ENCODE data around the gene NRBP1. TPM values are rescaled to one million over a fixed set of nuclear protein-coding genes. Genes with fewer than 3 reads are reported as not detected.
A peak's percentile ranks its signal among the peaks of the same experiment; 100 is the strongest.

Gene NRBP1
- total and polyA plus RNA-seq, 2 donors from 2014 or later: 56.5 to 69.5 TPM

DNA sequence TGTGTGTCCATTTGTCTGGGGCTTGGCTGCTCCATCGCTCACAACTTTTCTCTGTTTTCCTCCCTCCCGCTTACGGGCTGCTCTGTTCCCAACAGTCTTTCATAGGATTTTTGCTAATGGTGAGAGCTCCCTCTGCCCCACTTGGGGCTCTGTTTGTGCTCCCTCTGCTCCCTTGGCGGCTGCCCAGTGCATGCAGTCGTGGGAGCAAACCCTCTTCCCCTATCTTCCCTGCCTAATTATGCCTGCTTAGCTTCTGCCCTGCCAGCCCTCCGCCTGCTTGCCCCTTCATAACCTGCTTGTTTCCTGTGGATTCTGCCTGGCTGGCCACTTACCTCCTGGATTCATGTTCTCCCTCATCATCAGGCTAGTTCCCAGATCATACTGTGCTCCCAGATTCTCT lies 7.2 kb downstream of the NRBP1 start:
- FAIRE-seq: no peak

DNA sequence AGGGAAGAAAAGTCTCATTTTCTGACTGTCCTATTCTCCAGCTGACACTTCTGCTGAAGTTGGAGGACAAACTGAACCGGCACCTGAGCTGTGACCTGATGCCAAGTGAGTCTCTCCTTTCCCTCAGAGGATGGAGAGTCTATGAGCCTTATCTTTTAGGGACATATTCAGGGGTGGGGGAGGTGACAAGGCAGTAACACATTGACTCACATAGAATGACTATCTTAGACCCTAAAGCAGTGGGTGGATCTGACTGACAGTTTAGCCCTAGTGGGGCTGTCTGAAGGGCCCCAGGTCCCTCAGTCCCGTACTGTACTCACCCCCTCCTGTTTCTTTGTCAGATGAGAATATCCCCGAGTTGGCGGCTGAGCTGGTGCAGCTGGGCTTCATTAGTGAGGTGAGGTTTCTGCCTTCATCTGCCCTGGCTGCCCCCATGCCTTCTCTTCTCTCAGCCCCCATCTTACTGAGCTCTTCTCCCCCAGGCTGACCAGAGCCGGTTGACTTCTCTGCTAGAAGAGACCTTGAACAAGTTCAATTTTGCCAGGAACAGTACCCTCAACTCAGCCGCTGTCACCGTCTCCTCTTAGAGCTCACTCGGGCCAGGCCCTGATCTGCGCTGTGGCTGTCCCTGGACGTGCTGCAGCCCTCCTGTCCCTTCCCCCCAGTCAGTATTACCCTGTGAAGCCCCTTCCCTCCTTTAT lies 12.9 kb downstream of the NRBP1 start:
- Histone ChIP-seq H3K4me3 (ENCODE audit: low read length in 3 of 3) (no peak overlapping the region), H3K4me1 (ENCODE audit: control insufficient read depth in 2 of 3, insufficient read depth in 2 of 3, low read depth in 1 of 3, low read length in 3 of 3) (no peaks in the 10 kb centered on the region), H3K9ac (ENCODE audit: low read length in 3 of 3) (no peak overlapping the region), H3K36me3 (ENCODE audit: control insufficient read depth in 2 of 3, insufficient read depth in 3 of 3, low read length in 3 of 3) (peaks cover 11 to 62% (median 43%) of the 10 kb centered on the region in 3 donors), H3K27me3 (ENCODE audit: control insufficient read depth, insufficient read depth, low read length) (no peaks in the 10 kb centered on the region), H3K9me3 (ENCODE audit: control insufficient read depth in 2 of 3, insufficient read depth in 1 of 3, low read length in 3 of 3) (no peaks in the 10 kb centered on the region), H3K27ac (ENCODE audit: low read depth in 2 of 2, low read length in 2 of 2) (no peak overlapping the region)
- no peak for TF ChIP-seq CTCF (IDR thresholded peaks at IDR 0.05; ENCODE audit: borderline replicate concordance, extremely low read depth, insufficient read depth)
- no peak for DNase-seq
- no peak for FAIRE-seq
- intact Hi-C loops (cut with DNase I): no loop called here

More for the DNA sequence above, 7.2 kb downstream of the NRBP1 start:
- Histone ChIP-seq H3K4me3 (ENCODE audit: low read length in 3 of 3) (no peak overlapping the region), H3K9ac (ENCODE audit: low read length in 3 of 3) (no peak overlapping the region), H3K4me1 (ENCODE audit: control insufficient read depth in 2 of 3, insufficient read depth in 2 of 3, low read depth in 1 of 3, low read length in 3 of 3) (peaks cover 0 to 3% (median 2%) of the 10 kb centered on the region in 3 donors), H3K27me3 (ENCODE audit: control insufficient read depth, insufficient read depth, low read length) (no peaks in the 10 kb centered on the region), H3K9me3 (ENCODE audit: control insufficient read depth in 2 of 3, insufficient read depth in 1 of 3, low read length in 3 of 3) (no peaks in the 10 kb centered on the region), H3K27ac (ENCODE audit: low read depth in 2 of 2, low read length in 2 of 2) (no peak overlapping the region), H3K36me3 (ENCODE audit: control insufficient read depth in 2 of 3, insufficient read depth in 3 of 3, low read length in 3 of 3) (peaks cover 28 to 72% (median 56%) of the 10 kb centered on the region in 3 donors)
- intact Hi-C loops (cut with DNase I): no loop called here
- no peak for DNase-seq
- TF ChIP-seq CTCF (IDR thresholded peaks at IDR 0.05; ENCODE audit: borderline replicate concordance, extremely low read depth, insufficient read depth): no peak

DNA sequence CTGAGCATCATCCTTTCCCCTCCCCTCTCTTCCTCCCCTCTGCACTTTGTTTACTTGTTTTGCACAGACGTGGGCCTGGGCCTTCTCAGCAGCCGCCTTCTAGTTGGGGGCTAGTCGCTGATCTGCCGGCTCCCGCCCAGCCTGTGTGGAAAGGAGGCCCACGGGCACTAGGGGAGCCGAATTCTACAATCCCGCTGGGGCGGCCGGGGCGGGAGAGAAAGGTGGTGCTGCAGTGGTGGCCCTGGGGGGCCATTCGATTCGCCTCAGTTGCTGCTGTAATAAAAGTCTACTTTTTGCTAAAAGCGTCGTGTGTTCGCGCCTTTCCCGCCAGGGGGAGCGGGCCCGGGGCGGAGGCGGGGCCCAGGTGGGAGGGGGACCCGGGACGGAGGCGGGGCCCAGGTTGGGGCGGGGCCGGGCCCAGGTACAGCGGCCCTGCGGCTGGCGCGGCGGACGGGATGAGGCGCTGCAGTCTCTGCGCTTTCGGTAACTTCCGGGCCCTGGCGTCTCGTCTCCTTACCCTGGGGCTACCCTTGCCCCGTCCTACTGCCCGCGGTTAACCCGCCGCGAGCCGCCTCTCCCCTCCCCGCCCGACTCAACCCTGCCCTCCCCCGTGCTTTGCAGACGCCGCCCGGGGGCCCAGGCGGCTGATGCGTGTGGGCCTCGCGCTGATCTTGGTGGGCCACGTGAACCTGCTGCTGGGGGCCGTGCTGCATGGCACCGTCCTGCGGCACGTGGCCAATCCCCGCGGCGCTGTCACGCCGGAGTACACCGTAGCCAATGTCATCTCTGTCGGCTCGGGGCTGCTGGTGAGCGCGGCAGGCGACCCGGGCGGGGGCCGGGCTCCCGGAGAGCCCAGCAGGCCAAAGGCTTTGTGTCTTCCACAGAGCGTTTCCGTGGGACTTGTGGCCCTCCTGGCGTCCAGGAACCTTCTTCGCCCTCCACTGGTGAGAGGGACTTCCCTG lies 13.8 kb downstream of the NRBP1 start, which contains the start of gene KRTCAP3:
TSS of gene KRTCAP3 (plus strand) at position 424 of the 962 bp plus-strand sequence. CDS start at position 456, 32 bp downstream.
- Histone ChIP-seq H3K36me3 (ENCODE audit: control insufficient read depth in 2 of 3, insufficient read depth in 3 of 3, low read length in 3 of 3) (peaks cover 7 to 56% (median 34%) of the 10 kb centered on the region in 3 donors), H3K9ac (ENCODE audit: low read length in 3 of 3) (peak within 1 kb of the TSS in 1 of 3 donors; percentile 34), H3K27me3 (ENCODE audit: control insufficient read depth, insufficient read depth, low read length) (no peaks in the 10 kb centered on the region), H3K27ac (ENCODE audit: low read depth in 2 of 2, low read length in 2 of 2) (no peak within 1 kb of the TSS), H3K4me1 (ENCODE audit: control insufficient read depth in 2 of 3, insufficient read depth in 2 of 3, low read depth in 1 of 3, low read length in 3 of 3) (no peaks in the 10 kb centered on the region), H3K4me3 (ENCODE audit: low read length in 3 of 3) (peak within 1 kb of the TSS in 1 of 3 donors; percentile 13), H3K9me3 (ENCODE audit: control insufficient read depth in 2 of 3, insufficient read depth in 1 of 3, low read length in 3 of 3) (no peaks in the 10 kb centered on the region)
- intact Hi-C loops (cut with DNase I): no loop called here
- DNase-seq (peak; percentile 71 to 86 (median 82)), FAIRE-seq (no peak)
- peak; percentile 27 for TF ChIP-seq CTCF (IDR thresholded peaks at IDR 0.05; ENCODE audit: borderline replicate concordance, extremely low read depth, insufficient read depth)

All from kidney (tissue), 14 donors.